ENCODE data around the gene DAB1.
"Not testable (repeated sequence)": the region's sequence is repeated elsewhere in the genome, so short reads cannot be mapped to it uniquely, and the experiment has no call there.

The DAB1 gene

GRCh38 chr1:57348921-57349320 is 74.9 kb downstream of the DAB1 start:
- TF ChIP-seq CTCF (conservative IDR thresholded peaks at IDR 0.05) = no peak
- H3K27ac ChIP-seq = no peak overlapping the region

- no peak for TF ChIP-seq CTCF (conservative IDR thresholded peaks at IDR 0.05)
- no peak overlapping the region for H3K27ac ChIP-seq
Observed at GRCh38 chr1:57345916-57346315, 77.9 kb downstream of the DAB1 start.

- no peak for TF ChIP-seq CTCF (conservative IDR thresholded peaks at IDR 0.05)
- H3K27ac ChIP-seq = no peak overlapping the region
Observed at GRCh38 chr1:57344265-57344664, 79.6 kb downstream of the DAB1 start.

- H3K27ac ChIP-seq = not testable (repeated sequence)
Observed at GRCh38 chr1:57343298-57343915, 80.5 kb downstream of the DAB1 start.

- H3K27ac ChIP-seq = no peak overlapping the region
- no peak for TF ChIP-seq CTCF (conservative IDR thresholded peaks at IDR 0.05)
Observed at GRCh38 chr1:57341721-57342120, 82.1 kb downstream of the DAB1 start.

- TF ChIP-seq CTCF (conservative IDR thresholded peaks at IDR 0.05) = peak; percentile 66
- no peak overlapping the region for H3K27ac ChIP-seq
Observed at GRCh38 chr1:57340334-57341070, 83.4 kb downstream of the DAB1 start.

- TF ChIP-seq CTCF (conservative IDR thresholded peaks at IDR 0.05) = no peak
- no peak overlapping the region for H3K27ac ChIP-seq
Observed at GRCh38 chr1:57337623-57338022, 86.2 kb downstream of the DAB1 start.

- H3K27ac ChIP-seq = no peak overlapping the region
- no peak for TF ChIP-seq CTCF (conservative IDR thresholded peaks at IDR 0.05)
Observed at GRCh38 chr1:57336793-57337192, 87.1 kb downstream of the DAB1 start.

All from VCaP (cell line).